GM21390 (cell line): ENCODE data around the gene ZNF3.

ENCODE experiments used
- ATAC-seq: cut with Tn5 transposase; IDR thresholded peaks from one replicate; pipeline ENCODE4 v1.9.1; 2021; ENCODE audit not compliant: unreplicated experiment

The ZNF3 gene

GRCh38 chr7:100109521-100110163, 28.1 kb upstream of the ZNF3 start:
- no peak for ATAC-seq

- ATAC-seq, result no peak
Measured at GRCh38 chr7:100107890-100108289, 26.4 kb upstream of the ZNF3 start.

GRCh38 chr7:100107125-100107737, 25.7 kb upstream of the ZNF3 start:
- no peak for ATAC-seq

DNA sequence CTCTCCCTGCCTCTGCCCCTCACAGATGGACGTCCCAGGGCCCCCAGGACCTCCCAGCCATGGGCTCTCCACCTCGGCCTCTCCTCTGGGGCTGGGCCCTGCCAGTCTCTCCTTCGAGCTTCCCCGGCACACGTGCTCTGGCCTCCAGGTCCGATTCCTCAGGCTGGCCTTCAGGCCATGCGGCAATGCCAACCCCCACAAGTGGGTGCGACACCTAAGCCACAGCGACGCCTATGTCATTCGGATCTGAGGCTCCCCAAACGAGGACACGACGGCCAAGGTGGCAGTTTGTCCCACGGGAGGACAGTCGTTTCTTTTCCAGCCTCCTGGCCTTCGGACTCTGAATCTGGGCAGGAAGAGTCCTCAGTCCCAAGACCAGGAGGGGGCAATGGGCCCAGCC, 25.1 kb upstream of the ZNF3 start:
- no peak for ATAC-seq

GRCh38 chr7:100105534-100105933, 24.0 kb upstream of the ZNF3 start:
- no peak for ATAC-seq

- ATAC-seq, result no peak
Measured at GRCh38 chr7:100102950-100103840, 21.7 kb upstream of the ZNF3 start.

GRCh38 chr7:100101016-100101862, 19.7 kb upstream of the ZNF3 start, which contains the start of the genes AP4M1 and MCM7:
Gene AP4M1, plus strand, starts transcription at chr7:100101643. Its CDS starts 72 bp downstream, at chr7:100101715.
Gene MCM7, minus strand, starts transcription at chr7:100101397. Its CDS starts 103 bp downstream, at chr7:100101294.
- ATAC-seq, result peak; percentile 75

- ATAC-seq, result peak; percentile 63
Measured at GRCh38 chr7:100100420-100101015, 19.0 kb upstream of the ZNF3 start.

- no peak for ATAC-seq
Measured at GRCh38 chr7:100099452-100099851, 17.9 kb upstream of the ZNF3 start.

DNA sequence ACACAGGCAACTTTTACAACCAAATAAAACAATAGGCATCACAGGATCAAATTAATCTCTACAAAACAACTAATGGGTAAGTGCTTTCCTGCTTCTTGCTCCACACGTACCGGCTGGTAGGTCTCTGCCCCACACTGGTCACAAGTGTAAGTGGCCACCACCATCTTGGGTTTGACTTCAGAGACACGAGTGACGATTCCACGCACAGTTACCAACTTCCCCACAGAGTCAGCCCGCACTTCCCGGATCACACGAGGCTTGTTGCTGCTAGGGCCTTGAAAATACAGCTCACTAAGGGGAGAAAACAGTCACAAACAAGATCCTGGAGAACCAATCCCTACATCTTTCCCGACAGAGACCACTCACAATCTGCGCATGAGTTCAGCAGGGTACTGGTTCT, 17.4 kb upstream of the ZNF3 start:
- no peak for ATAC-seq

DNA sequence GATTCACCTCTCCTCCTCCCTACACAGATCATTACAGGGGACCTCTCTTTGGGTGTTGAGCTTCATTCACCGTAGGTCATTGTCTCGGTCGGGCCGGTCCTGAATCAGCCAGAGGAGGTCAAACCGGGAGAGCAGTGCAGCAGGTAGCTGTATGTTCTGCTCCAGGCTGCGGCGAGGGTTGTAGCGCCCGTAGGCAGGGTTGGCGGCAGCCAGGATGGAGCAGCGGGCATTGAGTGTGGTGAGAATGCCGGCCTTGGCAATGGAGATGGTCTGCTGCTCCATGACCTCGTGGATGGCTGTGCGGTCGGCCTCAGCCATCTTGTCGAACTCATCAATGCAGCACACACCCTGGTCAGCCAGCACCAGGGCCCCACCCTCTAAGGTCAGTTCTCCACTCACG, 14.2 kb upstream of the ZNF3 start:
- no peak for ATAC-seq

- ATAC-seq, result no peak
Measured at GRCh38 chr7:100095289-100095688, 13.8 kb upstream of the ZNF3 start.

- no peak for ATAC-seq
Measured at GRCh38 chr7:100093925-100094486, 12.5 kb upstream of the ZNF3 start.

DNA sequence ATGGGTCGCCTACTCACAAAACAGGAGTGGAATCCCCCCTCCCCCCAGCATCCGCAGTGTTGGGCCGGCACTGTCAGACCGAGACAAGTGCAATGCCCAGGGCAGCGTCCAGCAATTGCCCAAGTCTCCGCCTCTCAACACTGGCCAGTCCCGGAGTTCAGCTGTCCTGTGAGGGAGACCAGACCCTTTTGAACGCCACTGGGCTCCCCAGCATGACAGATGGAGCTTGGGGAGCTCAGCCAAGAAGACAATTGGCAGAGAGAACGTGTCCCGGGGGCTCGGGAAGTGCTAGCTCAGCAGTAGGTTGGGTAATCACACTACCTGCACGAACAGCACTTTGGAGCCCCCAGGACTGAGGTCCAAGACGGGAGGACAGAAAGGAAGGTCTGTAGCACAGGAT, 12.0 kb upstream of the ZNF3 start:
- no peak for ATAC-seq

DNA sequence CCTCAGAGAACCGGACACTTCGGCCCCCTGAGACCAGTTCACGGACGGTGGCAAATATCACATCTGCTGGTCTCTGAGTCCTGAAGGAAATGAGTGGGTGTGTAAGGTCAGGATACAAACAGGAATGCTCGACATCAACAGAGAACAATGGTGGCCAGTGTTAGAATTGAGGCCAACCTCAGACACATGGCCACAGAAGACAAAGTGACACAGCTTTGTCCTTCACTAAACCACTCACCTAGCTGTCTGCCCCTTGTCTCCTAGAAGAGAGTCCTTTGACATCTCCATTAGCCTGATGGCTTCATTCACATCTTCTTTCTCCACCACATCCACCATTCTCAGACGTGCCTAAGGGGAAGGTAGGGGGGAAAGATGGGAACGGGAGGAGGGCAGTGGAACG, 11.5 kb upstream of the ZNF3 start:
- no peak for ATAC-seq

- ATAC-seq, result no peak
Measured at GRCh38 chr7:100091411-100092181, 10.1 kb upstream of the ZNF3 start.

DNA sequence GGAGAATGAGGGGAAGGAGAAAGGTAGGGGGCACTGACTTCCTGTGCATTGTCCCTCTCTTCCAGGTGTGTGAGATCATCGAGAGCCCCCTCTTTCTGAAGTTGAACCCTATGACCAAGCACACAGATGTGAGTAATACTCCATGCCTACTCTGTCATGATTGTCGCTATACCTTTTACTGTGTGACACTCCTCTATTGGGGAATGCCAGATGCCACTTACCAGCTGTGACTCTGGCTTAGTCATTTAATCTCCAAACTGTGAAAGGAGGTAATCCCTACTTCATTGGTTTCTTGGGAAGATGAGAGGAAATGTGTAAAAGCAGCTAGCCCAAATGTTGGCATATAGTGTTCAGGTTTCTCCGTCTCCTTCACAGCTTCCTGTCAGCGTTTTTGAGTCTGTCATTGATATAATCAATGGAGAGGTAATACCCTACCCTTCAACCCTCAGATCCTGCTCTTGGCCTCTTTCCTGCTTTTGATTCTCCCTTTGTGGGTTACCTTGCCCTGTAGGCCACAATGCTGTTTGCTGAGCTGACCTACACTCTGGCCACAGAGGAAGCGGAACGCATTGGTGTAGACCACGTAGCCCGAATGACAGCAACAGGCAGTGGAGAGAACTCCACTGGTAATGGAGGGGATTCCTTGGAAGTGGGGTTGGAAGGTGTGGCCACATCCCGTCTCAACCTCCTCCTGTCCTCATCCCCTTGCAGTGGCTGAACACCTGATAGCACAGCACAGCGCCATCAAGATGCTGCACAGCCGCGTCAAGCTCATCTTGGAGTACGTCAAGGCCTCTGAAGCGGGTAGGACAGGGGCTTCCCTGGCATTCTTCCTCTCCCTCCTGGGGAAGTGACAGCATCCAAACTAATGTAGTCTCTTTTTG, 9.2 kb upstream of the ZNF3 start:
- no peak for ATAC-seq

DNA sequence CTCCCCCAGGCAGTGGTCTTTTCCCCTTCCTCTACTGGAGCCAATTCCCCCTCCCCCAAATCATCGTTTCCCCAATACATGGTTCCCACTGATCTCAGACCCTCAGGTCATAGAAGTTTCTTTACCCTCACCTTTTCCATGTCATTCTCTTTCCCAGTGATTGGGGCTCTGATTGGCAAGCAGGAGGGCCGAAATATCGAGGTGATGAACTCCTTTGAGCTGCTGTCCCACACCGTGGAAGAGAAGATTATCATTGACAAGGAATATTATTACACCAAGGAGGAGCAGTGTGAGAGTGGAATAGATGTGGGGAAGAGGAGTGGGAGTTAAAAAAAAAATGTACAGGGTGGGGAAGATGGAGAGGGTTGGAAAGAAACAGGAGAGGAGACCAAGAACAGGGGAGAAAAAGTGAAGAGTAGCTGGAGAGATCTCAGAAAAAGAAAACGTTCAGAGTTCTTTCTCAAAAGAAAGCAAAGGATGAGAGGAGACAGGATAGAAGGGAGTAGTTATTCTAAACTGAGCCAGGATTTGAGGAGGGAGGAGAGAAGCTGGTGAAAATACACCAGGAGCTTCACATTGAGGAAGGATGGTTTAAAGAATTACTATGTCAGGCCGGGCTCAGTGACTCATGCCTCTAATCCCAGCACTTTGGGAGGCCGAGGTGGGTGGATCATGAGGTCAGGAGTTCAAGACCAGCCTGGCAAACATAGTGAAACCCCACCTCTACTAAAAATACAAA, 8.1 kb upstream of the ZNF3 start:
- ATAC-seq, result no peak
